Measurements from ENCODE around the gene SORCS2.

SORCS2 gene

GRCh38 chr4:7649741-7650531, 457.6 kb downstream of the SORCS2 start:
- DNase-seq = no peak

GRCh38 chr4:7650606-7651385, 458.5 kb downstream of the SORCS2 start:
- DNase-seq = no peak

GRCh38 chr4:7651461-7651921, 459.2 kb downstream of the SORCS2 start:
- no peak for DNase-seq

GRCh38 chr4:7652006-7652405, 459.7 kb downstream of the SORCS2 start:
- DNase-seq = no peak

GRCh38 chr4:7652451-7652881, 460.1 kb downstream of the SORCS2 start:
- DNase-seq = no peak

GRCh38 chr4:7652906-7653305, 460.6 kb downstream of the SORCS2 start:
- no peak for DNase-seq

- DNase-seq = no peak
Observed at GRCh38 chr4:7653510-7654369, 461.4 kb downstream of the SORCS2 start.

GRCh38 chr4:7654550-7655445, 462.5 kb downstream of the SORCS2 start:
- no peak for DNase-seq

- DNase-seq = no peak
Observed at GRCh38 chr4:7655511-7656243, 463.3 kb downstream of the SORCS2 start.

- no peak for DNase-seq
Observed at GRCh38 chr4:7656244-7656800, 464.0 kb downstream of the SORCS2 start.

- DNase-seq = no peak
Observed at GRCh38 chr4:7657545-7658297, 465.4 kb downstream of the SORCS2 start.

- DNase-seq = no peak
Observed at GRCh38 chr4:7658341-7659204, 466.2 kb downstream of the SORCS2 start.

- DNase-seq = no peak
Observed at GRCh38 chr4:7659429-7660175, 467.3 kb downstream of the SORCS2 start.

- DNase-seq = no peak
Observed at GRCh38 chr4:7660176-7661039, 468.1 kb downstream of the SORCS2 start.

GRCh38 chr4:7661066-7661748, 468.9 kb downstream of the SORCS2 start:
- DNase-seq = no peak

GRCh38 chr4:7661846-7662506, 469.6 kb downstream of the SORCS2 start:
- DNase-seq = no peak

Measured in NCI-H2107 (cell line).